Mesodermal cell (in vitro differentiated cells): ENCODE data around the gene PTGER2.

ENCODE experiments used
- H3K27ac ChIP-seq: 2 replicates; pipeline ENCODE4 v1.7.0; 2013; ENCODE audit warnings: mild to moderate bottlenecking, low read depth, low read length, moderate library complexity; ENCODE audit not compliant: severe bottlenecking
- H3K36me3 ChIP-seq: 2 replicates; pipeline ENCODE4 v1.7.1; 2013; ENCODE audit warnings: mild to moderate bottlenecking, low read length, moderate library complexity; ENCODE audit not compliant: control insufficient read depth, insufficient read depth
- H3K4me1 ChIP-seq: one replicate; pipeline ENCODE4 v1.7.1; 2013; ENCODE audit warnings: mild to moderate bottlenecking, low read length; ENCODE audit not compliant: insufficient read depth, control insufficient read depth, poor library complexity, severe bottlenecking
- H3K4me3 ChIP-seq: 2 replicates; pipeline ENCODE4 v1.7.0; 2013; ENCODE audit warnings: low read length, control low read depth, mild to moderate bottlenecking; ENCODE audit not compliant: insufficient read depth, poor library complexity, severe bottlenecking; ENCODE audit errors: extremely low read depth
- H3K9me3 ChIP-seq: 2 replicates; pipeline ENCODE4 v1.7.1; 2013; ENCODE audit warnings: mild to moderate bottlenecking, low read length, moderate library complexity; ENCODE audit not compliant: control insufficient read depth
- WGBS, 2 experiments: methylation state at CpG; one replicate each; pipeline ENCODE4 v1.1.5; 2013; ENCODE audit warnings: missing lambda C conversion rate in 2 of 2; ENCODE audit not compliant: insufficient coverage in 2 of 2; 5-methylcytosine and 5-hydroxymethylcytosine counted together

The PTGER2 gene

DNA sequence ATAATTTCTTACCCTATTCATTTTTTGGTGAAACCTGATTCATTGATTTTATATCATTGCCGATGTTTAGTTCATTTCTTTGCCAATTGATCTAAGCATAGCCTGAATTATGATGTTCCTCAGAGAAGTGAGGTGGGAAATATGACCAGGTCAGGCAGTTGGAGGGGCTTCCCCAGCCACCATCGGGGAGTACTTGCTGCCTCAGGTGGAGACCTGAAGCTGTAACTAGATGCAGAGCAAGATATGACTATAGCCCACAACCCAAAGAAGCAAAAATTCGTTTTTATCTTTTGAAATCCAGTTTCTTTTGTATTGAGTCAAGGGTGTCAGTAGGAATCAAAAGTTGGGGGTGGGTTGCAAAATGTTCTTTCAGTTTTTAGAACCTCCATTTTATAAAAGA is 38.7 kb upstream of the PTGER2 start:
- H3K9me3 ChIP-seq = no peaks in the 10 kb centered on the region
- 80% methylated on average over 1 of the region's 3 CpGs; no CpG with 5 or more reads in 1 of the 2 experiments for WGBS, 2 experiments

DNA sequence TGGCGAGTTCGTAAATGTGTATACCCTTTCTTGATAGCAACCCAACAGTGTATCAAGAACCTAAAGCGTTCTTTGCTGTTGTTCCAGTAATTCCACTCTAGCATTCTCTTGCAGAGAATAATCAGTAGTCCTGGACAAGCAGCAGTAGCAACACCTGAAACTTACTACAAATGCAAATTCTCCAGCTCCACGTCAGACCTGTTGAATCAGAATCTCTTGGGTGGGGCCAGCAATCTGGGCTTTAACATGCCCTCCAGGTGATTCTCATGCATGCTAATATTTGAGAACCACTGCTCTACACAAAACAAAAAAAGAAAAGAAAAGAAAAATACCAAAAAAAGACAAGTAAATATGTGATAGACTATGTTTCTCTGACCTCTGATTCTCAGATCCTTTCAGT is 36.6 kb upstream of the PTGER2 start:
- Histone ChIP-seq H3K36me3 (no peaks in the 10 kb centered on the region), H3K27ac (no peak overlapping the region), H3K9me3 (no peaks in the 10 kb centered on the region), H3K4me1 (no peaks in the 10 kb centered on the region), H3K4me3 (no peak overlapping the region)
- WGBS, 2 experiments = 92 to 95% methylated on average over 3 of the region's 4 CpGs

More for the DNA sequence above, 38.7 kb upstream of the PTGER2 start:
- Histone ChIP-seq H3K36me3 (no peaks in the 10 kb centered on the region), H3K4me3 (no peak overlapping the region), H3K27ac (no peak overlapping the region), H3K4me1 (no peaks in the 10 kb centered on the region)

DNA sequence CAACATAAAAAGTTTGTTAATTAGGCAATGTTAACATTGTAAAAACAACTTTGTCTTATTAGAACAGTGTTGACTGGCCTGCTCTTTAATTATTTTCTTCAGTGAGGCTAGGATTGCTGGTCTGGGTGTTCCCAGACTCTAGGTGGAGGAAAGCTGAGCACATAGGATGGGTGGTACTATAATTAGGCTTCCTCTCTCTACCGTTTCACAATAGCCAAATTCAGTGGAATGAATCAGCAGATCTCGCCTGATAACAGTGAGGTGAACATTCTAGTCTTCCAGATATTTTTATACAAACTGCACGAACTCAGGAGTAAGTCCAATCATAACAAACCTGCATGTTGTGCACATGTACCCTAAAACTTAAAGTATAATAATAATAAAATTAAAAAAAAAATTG is 34.7 kb upstream of the PTGER2 start:
- H3K36me3 ChIP-seq = no peaks in the 10 kb centered on the region
- H3K4me3 ChIP-seq = no peak overlapping the region
- H3K27ac ChIP-seq = no peak overlapping the region
- 71 to 76% methylated on average over 2 of the region's 3 CpGs for WGBS, 2 experiments
- H3K4me1 ChIP-seq = no peaks in the 10 kb centered on the region
- H3K9me3 ChIP-seq = no peaks in the 10 kb centered on the region

DNA sequence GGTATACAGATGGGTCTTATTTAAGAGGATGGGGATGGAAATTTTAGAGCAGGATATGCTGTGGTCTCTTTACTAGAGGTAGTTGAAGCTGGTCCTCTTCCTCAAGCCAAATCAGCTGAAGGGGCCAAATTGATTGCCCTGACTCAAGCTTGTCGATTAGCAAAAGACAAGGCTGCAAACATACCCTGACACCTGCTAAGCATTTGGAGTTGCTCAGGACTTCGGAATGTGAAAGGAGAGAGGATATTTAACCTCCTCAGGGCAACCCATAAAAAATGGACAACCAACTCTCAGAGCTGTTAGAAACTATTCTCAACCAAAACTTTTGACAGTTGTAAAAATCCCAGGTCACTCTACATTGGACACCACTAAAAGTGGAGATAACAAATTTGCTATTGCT is 31.0 kb upstream of the PTGER2 start:
- no peak overlapping the region for H3K27ac ChIP-seq
- no peaks in the 10 kb centered on the region for H3K36me3 ChIP-seq
- H3K9me3 ChIP-seq = no peaks in the 10 kb centered on the region
- no peaks in the 10 kb centered on the region for H3K4me1 ChIP-seq
- H3K4me3 ChIP-seq = no peak overlapping the region
- 100% methylated on average over 1 of the region's 2 CpGs; no CpG with 5 or more reads in 1 of the 2 experiments for WGBS, 2 experiments

DNA sequence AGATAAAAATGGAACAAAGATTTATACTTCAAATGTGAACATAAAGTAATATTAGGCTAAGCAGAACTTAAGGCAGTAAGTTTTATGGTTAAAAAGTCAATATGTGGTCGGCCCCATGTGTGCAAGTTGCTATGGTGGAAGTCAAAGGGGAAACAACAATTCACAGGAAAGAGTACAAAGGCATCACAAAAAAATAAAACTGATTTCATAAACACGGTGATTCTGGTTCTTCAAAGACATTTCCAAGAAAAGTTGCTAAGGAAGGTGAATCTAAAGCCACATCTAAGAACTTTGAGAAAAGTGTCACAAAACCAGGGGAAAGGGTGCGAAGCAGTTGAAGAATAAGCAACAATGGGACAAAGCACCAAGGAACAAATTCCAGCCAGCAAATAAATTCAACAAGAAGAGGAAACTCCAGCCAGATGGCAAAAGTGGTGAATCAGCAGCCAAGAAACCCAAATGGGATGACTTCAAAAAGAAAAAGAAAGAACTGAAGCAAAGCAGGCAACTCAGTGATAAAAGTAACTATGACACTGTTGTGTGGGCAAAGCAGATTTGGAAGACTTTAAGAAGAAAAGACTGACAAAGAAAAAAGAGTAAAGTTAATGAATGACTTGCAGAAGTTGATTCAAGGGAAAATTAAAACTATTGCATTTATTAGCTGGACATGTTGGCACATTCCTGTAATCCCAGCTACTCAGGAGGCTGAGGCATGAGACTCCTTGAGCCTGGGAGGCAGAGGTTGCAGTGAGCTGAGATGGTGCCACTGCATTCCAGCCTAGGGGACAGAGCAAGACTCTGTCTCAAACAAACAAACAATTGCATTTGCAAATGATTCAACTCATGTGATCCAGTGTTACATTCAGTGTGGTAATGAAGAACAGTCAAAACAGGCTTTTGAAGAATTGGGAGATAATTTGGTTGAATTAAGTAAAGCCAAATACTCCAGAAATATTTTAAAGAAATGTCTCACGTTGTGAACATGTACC is 27.2 kb upstream of the PTGER2 start:
- Histone ChIP-seq H3K4me1 (no peaks in the 10 kb centered on the region), H3K4me3 (no peak overlapping the region), H3K36me3 (no peaks in the 10 kb centered on the region), H3K27ac (no peak overlapping the region), H3K9me3 (no peaks in the 10 kb centered on the region)
- WGBS, 2 experiments = 95 to 100% methylated on average over 2 of the region's 4 CpGs

DNA sequence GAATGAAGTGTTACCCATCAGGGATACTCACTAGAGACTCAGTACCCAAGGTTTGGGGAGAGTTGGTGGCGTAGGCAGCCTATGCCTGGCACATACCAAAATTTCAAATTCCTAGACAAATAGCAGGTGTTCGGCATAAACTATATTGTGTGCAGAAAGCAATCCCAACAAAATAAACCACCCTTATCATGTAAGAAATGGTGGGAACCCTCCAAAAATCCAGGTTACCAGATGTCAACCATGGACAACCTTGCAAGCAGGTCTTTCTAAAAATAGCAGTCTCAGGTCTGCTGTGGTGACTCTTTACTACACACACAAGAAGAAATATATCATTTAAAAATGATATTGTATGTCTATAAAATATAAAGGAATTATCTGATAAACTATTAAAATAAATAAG is 17.7 kb upstream of the PTGER2 start:
- Histone ChIP-seq H3K36me3 (no peaks in the 10 kb centered on the region), H3K4me3 (no peak overlapping the region), H3K27ac (no peak overlapping the region), H3K9me3 (no peaks in the 10 kb centered on the region), H3K4me1 (no peaks in the 10 kb centered on the region)
- 100% methylated on average over 1 of the region's 2 CpGs; no CpG with 5 or more reads in 1 of the 2 experiments for WGBS, 2 experiments

DNA sequence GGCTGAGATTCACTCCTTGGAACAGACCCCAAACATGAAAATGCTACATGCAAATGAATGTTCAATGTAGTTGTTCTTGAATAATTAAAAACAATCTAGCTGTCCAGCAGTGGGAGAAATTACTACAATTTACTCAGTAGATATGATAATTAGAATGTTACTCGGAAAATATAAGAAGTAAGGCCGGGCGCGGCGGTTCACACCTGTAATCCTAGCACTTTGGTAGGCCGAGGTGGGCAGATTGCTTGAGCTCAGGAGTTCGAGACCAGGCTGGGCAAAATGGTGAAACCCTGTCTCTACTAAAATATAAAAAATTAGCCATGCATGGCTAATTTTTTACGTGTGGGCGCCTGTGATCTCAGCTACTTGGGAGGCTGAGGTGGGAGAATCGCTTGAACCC is 15.3 kb upstream of the PTGER2 start:
- Histone ChIP-seq H3K4me1 (no peaks in the 10 kb centered on the region), H3K27ac (no peak overlapping the region), H3K9me3 (no peaks in the 10 kb centered on the region), H3K4me3 (no peak overlapping the region), H3K36me3 (no peaks in the 10 kb centered on the region)
- WGBS, 2 experiments = 86 to 93% methylated on average over 4 to 9 of the region's 10 CpGs

DNA sequence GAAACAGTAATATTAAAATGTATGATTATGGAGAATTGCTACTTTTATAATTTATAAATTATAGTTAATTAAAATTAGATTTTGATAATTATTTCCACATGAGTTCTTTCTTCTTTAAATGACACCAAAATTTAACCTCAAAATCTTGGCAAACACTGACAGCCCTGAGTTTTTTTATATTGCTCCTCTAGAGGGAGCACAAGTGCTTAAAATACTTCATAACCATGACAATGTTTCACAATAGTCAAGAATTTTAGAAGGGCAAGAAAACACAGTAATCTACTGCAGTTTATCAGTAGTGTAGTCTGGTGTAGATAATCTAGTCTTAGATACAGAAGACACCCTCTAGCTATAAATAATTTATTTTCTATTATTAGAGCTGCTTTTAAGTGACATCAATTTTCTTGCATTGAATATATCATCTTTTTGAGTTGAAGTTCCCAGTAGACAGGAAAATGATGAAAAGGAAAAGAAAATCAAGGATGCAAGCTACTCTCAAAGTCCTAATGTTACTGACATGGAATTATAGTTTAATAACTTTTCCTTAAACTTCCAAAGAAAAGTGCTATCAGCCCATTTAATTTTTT is 14.3 kb upstream of the PTGER2 start:
- Histone ChIP-seq H3K4me1 (no peaks in the 10 kb centered on the region), H3K9me3 (no peaks in the 10 kb centered on the region), H3K27ac (no peak overlapping the region), H3K36me3 (no peaks in the 10 kb centered on the region), H3K4me3 (no peak overlapping the region)

DNA sequence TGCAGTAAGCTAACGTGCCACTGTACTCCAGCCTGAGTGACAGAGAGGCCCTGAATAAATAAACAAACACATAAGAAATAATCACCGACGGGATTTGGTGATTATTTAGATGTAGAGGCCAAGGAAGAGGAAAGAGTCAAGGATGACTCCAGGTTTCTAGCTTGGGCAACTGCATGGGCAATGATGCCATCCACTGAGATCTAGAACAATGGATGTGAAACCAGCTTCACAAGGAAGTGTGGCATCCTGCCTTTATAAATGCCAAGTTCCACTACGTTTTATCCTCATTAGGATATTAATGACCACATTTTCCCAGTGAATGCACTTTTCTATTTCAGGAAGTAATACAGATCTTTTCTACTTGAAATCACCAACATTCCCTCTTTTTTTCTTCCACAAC is 10.9 kb upstream of the PTGER2 start:
- Histone ChIP-seq H3K27ac (no peak overlapping the region), H3K9me3 (no peaks in the 10 kb centered on the region), H3K36me3 (no peaks in the 10 kb centered on the region), H3K4me3 (no peak overlapping the region), H3K4me1 (no peaks in the 10 kb centered on the region)
- 83 to 97% methylated on average over 1 to 3 of the region's 4 CpGs for WGBS, 2 experiments

DNA sequence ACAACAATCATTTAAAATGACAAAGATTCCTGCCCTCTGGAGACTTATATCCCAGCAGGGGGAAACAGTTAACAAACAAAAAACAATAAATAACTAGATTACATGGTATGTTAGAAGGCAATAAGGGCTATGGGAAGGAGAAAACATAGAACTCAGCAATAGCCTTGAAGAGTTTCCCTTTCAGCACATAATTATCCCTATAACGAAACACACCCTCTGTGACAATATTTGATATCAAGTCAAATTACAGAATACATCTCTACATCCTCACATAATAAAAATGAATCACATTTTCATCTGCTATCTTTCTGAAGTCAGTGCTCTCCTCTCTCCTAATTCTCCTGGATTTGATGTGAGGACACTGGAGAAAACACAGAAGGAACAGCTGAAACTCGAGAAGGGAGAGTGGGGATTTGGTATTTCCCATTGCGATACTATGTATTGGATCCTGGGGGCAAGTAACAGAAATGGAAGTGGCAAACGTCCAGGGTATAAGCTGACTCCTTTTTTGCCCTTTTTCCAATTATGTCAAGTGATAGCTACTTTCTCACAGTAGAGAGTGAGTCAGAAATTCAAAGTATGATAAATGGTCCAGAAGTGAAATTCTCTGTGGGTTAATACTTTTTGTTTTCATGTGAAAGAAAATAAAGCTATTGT is 9.7 kb upstream of the PTGER2 start:
- no peak overlapping the region for H3K4me3 ChIP-seq
- no peak overlapping the region for H3K27ac ChIP-seq
- H3K4me1 ChIP-seq = no peaks in the 10 kb centered on the region
- no peaks in the 10 kb centered on the region for H3K36me3 ChIP-seq
- H3K9me3 ChIP-seq = no peaks in the 10 kb centered on the region
- WGBS, 2 experiments = 74 to 83% methylated on average over 4 of the region's 4 CpGs
